Upper lobe of left lung (tissue), 4 donors: Measurements from ENCODE around the gene ZFP91.

Experiments used
- CTCF ChIP-seq, 6 experiments: fragments of 450-650 bp in 4 of 6; fragments of 200-600 bp in 2 of 6; sonication (generic) in 2 of 6; IDR thresholded peaks; one replicate each; pipeline ENCODE4 v1.5.1; 2016 to 2019; ENCODE audit warnings: antibody characterized with exemption in 6 of 6
- EP300 ChIP-seq, 4 donors: sonication (generic); formaldehyde crosslinking; IDR thresholded peaks; one replicate each; pipeline ENCODE4 v1.5.1; 2017; ENCODE audit warnings: antibody characterized with exemption in 4 of 4, control low read depth in 2 of 4

- no peak for TF ChIP-seq EP300 (IDR thresholded peaks at IDR 0.05)
- TF ChIP-seq CTCF (IDR thresholded peaks at IDR 0.05): no peak
Observed at GRCh38 chr11:58592760-58593472, 14.1 kb downstream of the ZFP91 start.
